ENCODE results near the gene LENG1.

Gene LENG1

DNA sequence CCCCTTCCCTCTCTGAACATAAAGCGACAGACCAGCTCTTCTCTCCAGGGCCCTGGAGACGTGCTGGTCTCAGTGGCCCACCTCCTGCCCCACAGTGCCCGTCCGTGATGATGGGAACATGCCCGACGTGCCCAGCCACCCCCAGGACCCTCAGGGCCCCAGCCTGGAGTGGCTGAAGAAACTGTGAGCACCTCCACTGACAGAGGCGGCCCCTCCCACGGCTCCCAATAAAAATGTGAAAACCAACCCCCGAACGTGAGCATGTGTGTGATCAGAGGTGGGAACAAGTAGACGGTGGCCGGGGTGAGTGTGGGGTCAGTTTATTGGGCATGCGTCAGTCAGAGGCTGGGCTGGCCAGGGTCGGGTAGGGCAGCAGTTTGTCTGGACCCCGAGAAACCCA, 52.8 kb downstream of the LENG1 start:
- peaks cover 44 to 60% (median 50%) of the 10 kb centered on the region in 3 donors for H3K36me3 ChIP-seq
- peaks cover 0 to 22% (median 10%) of the 10 kb centered on the region in 4 donors for H3K4me1 ChIP-seq
- no peak for DNase-seq
- H3K9me3 ChIP-seq = no peaks in the 10 kb centered on the region
- TF ChIP-seq, protein P1, sequence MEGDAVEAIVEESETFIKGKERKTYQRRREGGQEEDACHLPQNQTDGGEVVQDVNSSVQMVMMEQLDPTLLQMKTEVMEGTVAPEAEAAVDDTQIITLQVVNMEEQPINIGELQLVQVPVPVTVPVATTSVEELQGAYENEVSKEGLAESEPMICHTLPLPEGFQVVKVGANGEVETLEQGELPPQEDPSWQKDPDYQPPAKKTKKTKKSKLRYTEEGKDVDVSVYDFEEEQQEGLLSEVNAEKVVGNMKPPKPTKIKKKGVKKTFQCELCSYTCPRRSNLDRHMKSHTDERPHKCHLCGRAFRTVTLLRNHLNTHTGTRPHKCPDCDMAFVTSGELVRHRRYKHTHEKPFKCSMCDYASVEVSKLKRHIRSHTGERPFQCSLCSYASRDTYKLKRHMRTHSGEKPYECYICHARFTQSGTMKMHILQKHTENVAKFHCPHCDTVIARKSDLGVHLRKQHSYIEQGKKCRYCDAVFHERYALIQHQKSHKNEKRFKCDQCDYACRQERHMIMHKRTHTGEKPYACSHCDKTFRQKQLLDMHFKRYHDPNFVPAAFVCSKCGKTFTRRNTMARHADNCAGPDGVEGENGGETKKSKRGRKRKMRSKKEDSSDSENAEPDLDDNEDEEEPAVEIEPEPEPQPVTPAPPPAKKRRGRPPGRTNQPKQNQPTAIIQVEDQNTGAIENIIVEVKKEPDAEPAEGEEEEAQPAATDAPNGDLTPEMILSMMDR (IDR thresholded peaks at IDR 0.05) = no peak
- H3K27ac ChIP-seq = no peak overlapping the region
- no peak overlapping the region for H3K4me3 ChIP-seq
- no peaks in the 10 kb centered on the region for H3K27me3 ChIP-seq
- intact Hi-C loops (cut with DNase I; ENCODE audit: low total_unique reads) = no loop called here

DNA sequence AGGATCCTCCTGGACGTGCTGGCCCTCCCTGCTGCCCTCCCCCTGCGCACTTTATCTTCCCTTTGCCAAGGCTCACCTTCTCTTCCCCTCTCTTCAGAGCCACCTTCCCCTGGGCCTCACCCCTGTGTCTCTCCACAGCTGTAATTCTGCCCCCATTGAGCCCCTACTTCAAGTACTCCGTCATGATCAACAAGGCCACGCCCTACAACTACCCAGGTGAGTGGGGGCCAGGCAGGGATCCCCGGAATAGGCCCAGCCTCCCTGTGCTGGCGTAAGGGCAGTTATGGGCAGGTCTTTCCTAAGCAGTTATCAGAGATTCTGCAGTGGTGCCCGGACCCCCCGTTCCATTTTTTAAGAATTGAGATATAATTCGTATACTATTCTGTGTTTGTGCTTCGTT, 53.7 kb downstream of the LENG1 start:
- TF ChIP-seq, protein P1 (IDR thresholded peaks at IDR 0.05) = no peak
- Histone ChIP-seq H3K27ac (no peak overlapping the region), H3K9me3 (no peaks in the 10 kb centered on the region), H3K36me3 (peaks cover 41 to 55% (median 45%) of the 10 kb centered on the region in 3 donors), H3K4me1 (peaks cover 0 to 22% (median 10%) of the 10 kb centered on the region in 4 donors), H3K27me3 (no peaks in the 10 kb centered on the region), H3K4me3 (no peak overlapping the region)
- DNase-seq = no peak
- intact Hi-C loops (cut with DNase I; ENCODE audit: low total_unique reads) = no loop called here

All from tibial artery (tissue), 4 donors.